IPS-18c (cell line): Measurements from ENCODE around the gene SLC4A8.

ENCODE experiments used
- H3K4me3 ChIP-seq: 2 replicates; pipeline ENCODE4 v1.7.0; 2013; ENCODE audit warnings: low read depth, mild to moderate bottlenecking, low read length, moderate library complexity; ENCODE audit not compliant: insufficient read depth
- H3K9me3 ChIP-seq: one replicate; pipeline ENCODE4 v1.6.1; 2013; ENCODE audit warnings: mild to moderate bottlenecking, low read length, moderate library complexity; ENCODE audit not compliant: control insufficient read depth, insufficient read depth

Gene SLC4A8

DNA sequence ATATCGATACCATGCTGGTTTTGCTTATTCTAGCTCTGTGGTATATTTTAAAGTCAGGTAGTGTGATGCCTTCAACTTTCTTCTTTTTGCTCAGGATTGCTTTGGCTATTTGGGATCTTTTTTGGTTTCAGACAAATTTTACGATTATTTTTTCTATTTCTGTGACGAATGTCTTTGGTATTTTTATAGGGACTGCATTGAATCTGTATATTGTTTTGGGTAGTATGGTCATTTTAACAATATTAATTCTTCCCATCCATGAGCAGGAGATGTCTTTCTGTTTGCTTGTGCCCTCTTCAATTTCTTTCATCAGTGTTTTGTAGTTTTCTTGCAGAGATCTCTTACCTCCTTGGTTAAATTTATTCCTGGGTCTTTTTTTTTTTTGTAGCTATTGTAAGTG is 10.8 kb upstream of the SLC4A8 start:
- H3K4me3 ChIP-seq, result no peak overlapping the region
- H3K9me3 ChIP-seq, result peaks cover 2% of the 10 kb centered on the region

DNA sequence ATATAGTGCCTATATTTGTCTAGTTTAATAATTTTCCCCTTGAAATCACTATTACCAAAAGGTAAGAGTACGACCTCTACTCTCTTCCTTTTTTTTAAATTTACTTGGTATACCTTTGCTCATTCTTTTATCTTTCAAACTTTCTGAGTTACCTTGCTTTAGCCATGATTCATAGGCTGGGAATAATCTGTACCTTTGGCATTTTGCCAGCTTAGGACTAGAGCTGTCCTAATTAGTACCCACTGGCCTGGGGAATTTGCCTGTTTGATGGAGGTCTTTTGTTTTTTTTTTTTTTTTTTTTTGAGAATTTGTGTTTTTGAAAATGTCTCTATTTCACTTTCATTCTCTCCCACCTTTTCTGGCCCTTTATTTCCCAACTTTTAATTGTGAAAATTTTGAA is 8.7 kb upstream of the SLC4A8 start:
- no peaks in the 10 kb centered on the region for H3K9me3 ChIP-seq
- H3K4me3 ChIP-seq, result no peak overlapping the region

- Histone ChIP-seq H3K4me3 (no peak overlapping the region), H3K9me3 (no peaks in the 10 kb centered on the region)
Observed at GRCh38 chr12:51417826-51418225, 6.8 kb upstream of the SLC4A8 start.

DNA sequence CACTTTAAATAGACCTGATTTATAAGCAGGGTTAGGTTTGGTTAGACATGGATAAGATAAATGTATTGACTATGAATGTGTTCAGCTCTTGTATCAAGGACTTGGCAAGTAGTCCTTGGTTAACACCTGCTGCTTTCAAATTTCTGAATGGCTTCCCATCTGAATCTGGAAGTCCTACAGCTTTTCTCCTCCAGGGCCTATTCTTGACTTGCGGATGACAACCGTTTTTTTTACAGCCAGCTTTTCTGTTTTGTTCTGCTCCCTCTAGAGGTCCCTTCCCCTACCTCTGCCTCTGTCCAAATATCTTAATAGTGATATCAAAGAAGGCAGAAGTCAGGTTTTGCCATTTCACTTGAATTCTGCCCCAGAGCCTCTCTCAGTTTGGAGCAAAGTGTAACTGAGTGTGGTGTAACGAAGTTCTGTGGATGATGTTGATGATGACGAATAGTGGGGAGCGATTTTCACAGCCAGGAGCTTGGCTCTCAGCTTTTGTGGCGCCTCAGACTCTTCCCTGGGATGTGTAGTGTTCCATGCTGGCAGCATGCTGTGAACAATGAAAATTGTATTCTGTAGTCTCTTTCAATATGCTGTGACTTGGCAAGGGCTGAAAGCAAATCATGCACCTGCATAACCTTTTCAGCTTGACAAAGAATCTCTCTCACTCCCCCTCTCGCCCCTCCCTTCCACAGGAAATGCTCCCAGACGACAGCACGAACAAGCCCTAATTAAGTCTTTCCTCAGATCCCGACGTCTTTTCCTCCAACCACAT is 5.0 kb upstream of the SLC4A8 start:
- no peaks in the 10 kb centered on the region for H3K9me3 ChIP-seq

GRCh38 chr12:51421266-51421884 is 3.3 kb upstream of the SLC4A8 start:
- H3K4me3 ChIP-seq, result no peak overlapping the region
- no peaks in the 10 kb centered on the region for H3K9me3 ChIP-seq

More for the DNA sequence above, 5.0 kb upstream of the SLC4A8 start:
- no peak overlapping the region for H3K4me3 ChIP-seq

- no peaks in the 10 kb centered on the region for H3K9me3 ChIP-seq
- peak overlapping the region; percentile 24; the same call in 1 of the 2 replicates for H3K4me3 ChIP-seq
Observed at GRCh38 chr12:51424094-51424661, 453 bp upstream of the SLC4A8 start.

DNA sequence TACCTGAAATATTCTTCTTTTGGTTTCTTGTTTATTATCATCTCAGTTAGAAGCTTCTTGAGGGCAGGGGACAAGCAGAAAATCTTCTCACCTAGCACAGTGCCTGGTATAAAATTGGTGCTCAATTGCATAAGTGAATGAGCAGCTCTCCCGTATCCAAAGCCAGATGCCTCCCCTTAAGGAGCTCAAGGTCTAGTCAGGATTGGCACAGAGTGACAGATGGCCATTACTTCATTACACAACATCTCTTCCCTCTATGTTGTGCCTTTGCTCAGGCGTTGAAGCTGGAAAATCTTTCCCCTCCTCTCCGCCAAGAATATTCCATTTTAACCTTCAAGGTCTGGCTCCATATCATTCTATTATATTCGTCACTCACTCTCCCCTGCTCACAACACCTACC is 3.6 kb downstream of the SLC4A8 start:
- no peaks in the 10 kb centered on the region for H3K9me3 ChIP-seq
- no peak overlapping the region for H3K4me3 ChIP-seq

DNA sequence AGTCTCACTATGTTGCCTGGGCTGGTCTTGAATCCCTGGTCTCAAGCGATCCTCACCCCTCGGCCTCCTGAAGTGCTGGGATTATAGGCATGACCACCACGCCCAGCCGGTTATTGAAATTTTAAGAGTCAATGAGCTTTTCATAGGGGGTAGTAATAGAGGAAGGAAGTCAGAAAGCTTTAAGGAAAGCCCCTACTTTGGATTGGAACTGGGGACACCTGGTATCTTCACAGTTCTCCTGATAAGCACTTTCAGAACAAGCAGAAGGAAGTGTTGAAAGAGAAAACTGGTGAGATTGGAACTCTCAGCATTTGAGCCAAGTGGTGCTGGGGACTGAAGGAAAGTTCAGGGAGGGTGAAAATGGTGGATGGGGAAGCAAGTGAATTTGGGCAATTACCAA is 5.1 kb downstream of the SLC4A8 start:
- Histone ChIP-seq H3K4me3 (no peak overlapping the region), H3K9me3 (no peaks in the 10 kb centered on the region)

DNA sequence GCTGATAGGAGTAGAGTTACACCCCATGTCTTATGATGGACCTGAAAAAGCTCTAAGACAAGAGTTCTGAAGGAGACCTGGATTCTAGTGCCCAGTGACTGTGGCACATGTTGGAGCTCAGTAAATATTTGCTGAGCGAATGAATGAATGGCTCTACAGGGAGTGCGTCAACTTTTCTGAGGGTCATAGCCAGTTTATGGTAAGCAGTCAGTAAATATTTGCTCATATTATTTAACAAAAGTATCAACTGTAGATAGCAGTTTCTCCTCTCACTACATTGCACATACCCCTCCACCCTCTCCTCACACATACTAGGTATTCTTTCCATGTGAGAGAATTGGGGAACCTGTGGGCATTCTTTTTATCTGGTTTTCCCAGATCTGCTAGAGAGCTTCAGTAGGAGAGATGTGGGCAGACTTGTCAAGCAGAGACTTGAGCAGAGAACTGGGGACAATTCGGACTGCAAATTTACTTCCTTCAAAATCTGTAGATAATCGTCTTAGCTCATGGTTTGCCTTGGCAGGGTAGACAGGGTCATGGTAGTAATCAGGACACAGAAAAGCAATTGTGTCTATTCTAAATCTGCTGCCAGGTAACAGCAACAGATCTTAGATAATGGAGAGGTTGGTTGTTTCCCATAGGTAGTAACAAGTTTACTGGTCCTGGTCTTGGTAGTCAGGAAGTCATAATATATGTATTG is 5.7 kb downstream of the SLC4A8 start:
- H3K9me3 ChIP-seq, result no peaks in the 10 kb centered on the region
- no peak overlapping the region for H3K4me3 ChIP-seq

DNA sequence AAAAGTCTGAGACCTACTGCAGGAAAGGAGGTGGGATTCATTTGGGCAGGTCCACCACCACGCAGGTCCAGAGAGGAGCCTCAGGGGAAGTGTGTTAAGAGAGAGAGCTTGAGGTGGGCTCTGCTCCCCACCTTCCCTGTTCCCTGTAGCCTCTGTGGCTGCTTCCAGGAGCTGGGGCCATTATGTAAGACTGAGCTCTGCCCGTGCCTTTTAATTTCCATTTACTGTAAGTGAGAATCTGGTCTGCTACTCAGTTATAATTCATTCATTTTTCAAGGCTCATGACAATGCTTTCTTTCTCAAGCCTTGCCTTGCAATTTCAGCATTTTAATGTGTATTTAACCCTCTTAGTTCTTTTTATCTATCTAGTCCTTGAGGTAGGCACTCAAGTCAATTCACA is 8.3 kb downstream of the SLC4A8 start:
- H3K9me3 ChIP-seq, result no peaks in the 10 kb centered on the region

GRCh38 chr12:51434305-51434704 is 9.7 kb downstream of the SLC4A8 start:
- Histone ChIP-seq H3K9me3 (no peaks in the 10 kb centered on the region), H3K4me3 (no peak overlapping the region)

More for the DNA sequence above, 8.3 kb downstream of the SLC4A8 start:
- no peak overlapping the region for H3K4me3 ChIP-seq

DNA sequence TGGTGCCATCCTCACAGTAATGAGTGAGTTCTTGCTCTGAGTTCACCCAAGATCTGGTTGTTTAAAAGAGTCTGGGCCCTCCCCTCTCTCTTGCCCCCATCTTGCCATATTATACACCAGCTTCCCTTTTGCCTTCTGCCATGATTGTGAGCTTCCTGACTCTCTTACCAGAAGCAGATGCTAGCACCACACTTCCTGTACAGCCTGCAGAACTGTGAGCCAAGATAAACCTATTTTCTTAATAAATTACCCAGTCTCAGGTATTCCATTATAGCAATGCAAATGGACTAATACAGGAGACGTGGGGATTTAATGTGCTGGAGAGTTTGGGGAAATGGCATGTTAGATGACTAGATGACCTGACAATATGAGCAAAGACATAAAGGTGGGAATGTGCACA is 12.8 kb downstream of the SLC4A8 start:
- Histone ChIP-seq H3K4me3 (no peak overlapping the region), H3K9me3 (no peaks in the 10 kb centered on the region)

DNA sequence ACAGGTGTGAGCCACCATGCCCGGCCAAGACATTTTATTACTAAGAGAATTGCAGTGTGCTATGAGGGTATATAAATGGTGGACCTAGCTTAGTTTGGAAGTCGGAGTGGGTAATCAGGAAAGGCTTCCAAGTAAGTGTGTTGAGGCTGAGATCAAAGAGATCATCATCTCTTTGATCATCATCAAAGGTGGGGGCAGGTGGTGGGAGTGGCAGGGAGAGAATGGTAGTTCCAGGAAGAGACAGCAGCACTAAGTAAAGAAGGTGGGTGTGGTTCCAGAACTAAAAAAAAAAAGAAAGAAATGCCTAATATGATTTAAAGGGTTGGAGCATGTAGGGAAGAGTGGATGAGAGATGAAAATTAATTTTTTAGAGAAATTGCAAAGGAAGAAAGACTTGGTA is 14.7 kb downstream of the SLC4A8 start:
- no peak overlapping the region for H3K4me3 ChIP-seq
- no peaks in the 10 kb centered on the region for H3K9me3 ChIP-seq

GRCh38 chr12:51441583-51441982 is 17.0 kb downstream of the SLC4A8 start:
- Histone ChIP-seq H3K9me3 (no peaks in the 10 kb centered on the region), H3K4me3 (no peak overlapping the region)

DNA sequence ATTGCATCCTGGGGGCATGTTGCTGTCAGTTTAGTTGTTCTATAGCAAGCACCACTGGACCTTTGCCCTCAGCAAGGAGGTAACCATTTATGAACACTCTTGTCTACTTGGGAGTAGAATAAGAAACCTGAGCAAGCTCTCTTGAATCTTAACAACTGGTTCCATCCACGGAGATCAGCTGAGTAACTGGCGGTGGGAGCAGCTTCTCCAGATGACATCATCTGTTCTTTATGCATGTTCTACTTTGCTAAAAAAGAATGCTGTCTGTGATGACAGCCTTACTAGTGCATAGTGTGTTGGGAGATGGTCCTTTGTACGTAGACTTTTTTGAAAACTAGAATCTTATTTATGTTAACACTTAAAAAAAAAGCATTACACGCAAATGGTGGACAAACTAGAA is 17.7 kb downstream of the SLC4A8 start:
- no peak overlapping the region for H3K4me3 ChIP-seq
- no peaks in the 10 kb centered on the region for H3K9me3 ChIP-seq

GRCh38 chr12:51443573-51443972 is 18.9 kb downstream of the SLC4A8 start:
- no peaks in the 10 kb centered on the region for H3K9me3 ChIP-seq

DNA sequence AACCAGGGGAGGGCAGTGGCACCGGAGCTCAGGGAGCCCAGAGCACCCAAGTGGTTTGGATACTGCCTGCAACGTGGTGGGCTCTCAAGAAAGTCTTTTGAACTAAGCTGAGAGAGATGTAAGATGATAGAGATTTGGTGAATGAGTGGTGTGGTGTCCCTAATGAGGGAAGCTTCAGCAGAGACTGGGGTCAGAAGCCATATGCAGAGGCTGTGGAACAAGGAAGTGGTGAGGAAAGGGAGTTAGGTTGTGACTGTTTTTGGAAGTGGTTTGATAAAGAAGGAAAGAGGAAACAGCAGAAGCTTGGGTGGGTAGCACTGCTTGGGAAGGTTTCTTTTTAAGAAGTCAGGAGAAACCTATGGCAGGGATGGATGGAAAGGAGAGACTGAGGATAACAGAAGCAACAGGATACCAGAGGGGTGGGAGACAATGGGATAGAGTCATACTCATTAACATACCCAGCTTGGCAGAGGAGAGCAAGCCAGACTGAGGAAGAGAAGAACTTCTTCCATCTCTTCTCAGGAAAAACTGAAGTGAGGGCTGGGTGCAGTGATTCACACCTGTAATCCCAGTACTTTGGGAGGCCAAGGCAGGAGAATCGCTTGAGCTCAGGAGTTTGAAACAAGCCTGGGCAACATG is 24.1 kb downstream of the SLC4A8 start:
- Histone ChIP-seq H3K4me3 (no peak overlapping the region), H3K9me3 (no peaks in the 10 kb centered on the region)

More at GRCh38 chr12:51443573-51443972, 18.9 kb downstream of the SLC4A8 start:
- H3K4me3 ChIP-seq, result no peak overlapping the region
